Measurements from ENCODE around the gene PARP4. TPM values are rescaled to one million over a fixed set of nuclear protein-coding genes. Genes with fewer than 3 reads are reported as not detected.

The PARP4 gene
- total and polyA plus RNA-seq, 8 donors: 46.8 to 76.8 (median 54.2) TPM

- H3K4me3 ChIP-seq: peak overlapping the region; percentile 13 to 35
- no peak for ATAC-seq
These were observed 28.5 kb upstream of the PARP4 start for GRCh38 chr13:24541127-24541475.

GRCh38 chr13:24540236-24541126 lies 27.9 kb upstream of the PARP4 start:
- TF ChIP-seq CTCF (IDR thresholded peaks at IDR 0.05): no peak
- H3K27me3 ChIP-seq: peaks cover 13 to 44% of the 10 kb centered on the region in 2 donors
- no peak overlapping the region for H3K27ac ChIP-seq
- no peaks in the 10 kb centered on the region for H3K36me3 ChIP-seq
- H3K4me1 ChIP-seq: peaks cover 0 to 14% of the 10 kb centered on the region in 2 donors
- H3K4me3 ChIP-seq: no peak overlapping the region
- ATAC-seq (peak; percentile 55), DNase-seq (peak in 1 of 4 donors; percentile 73)
- intact Hi-C loops (cut with DNase I): no loop called here
- H3K9me3 ChIP-seq: no peaks in the 10 kb centered on the region

More at GRCh38 chr13:24541127-24541475, 28.5 kb upstream of the PARP4 start:
- DNase-seq: no peak
- intact Hi-C loops (cut with DNase I): no loop called here
- TF ChIP-seq CTCF (IDR thresholded peaks at IDR 0.05): no peak
- H3K27ac ChIP-seq: no peak overlapping the region
- no peaks in the 10 kb centered on the region for H3K36me3 ChIP-seq
- peaks cover 13 to 44% of the 10 kb centered on the region in 2 donors for H3K27me3 ChIP-seq
- peaks cover 0 to 14% of the 10 kb centered on the region in 2 donors for H3K4me1 ChIP-seq
- H3K9me3 ChIP-seq: no peaks in the 10 kb centered on the region

- Histone ChIP-seq H3K4me1 (peaks cover 0 to 14% of the 10 kb centered on the region in 2 donors), H3K36me3 (no peaks in the 10 kb centered on the region), H3K4me3 (no peak overlapping the region), H3K27ac (no peak overlapping the region), H3K27me3 (peaks cover 13 to 44% of the 10 kb centered on the region in 2 donors), H3K9me3 (no peaks in the 10 kb centered on the region)
- no peak for TF ChIP-seq CTCF (IDR thresholded peaks at IDR 0.05)
- intact Hi-C loops (cut with DNase I): no loop called here
- DNase-seq (peak in 1 of 4 donors; percentile 57), ATAC-seq (no peak)
These were observed 27.1 kb upstream of the PARP4 start for GRCh38 chr13:24539500-24540165.

- H3K27ac ChIP-seq: no peak overlapping the region
- no peaks in the 10 kb centered on the region for H3K4me1 ChIP-seq
- peaks cover 0 to 19% of the 10 kb centered on the region in 2 donors for H3K27me3 ChIP-seq
- intact Hi-C loops (cut with DNase I): no loop called here
- TF ChIP-seq CTCF (IDR thresholded peaks at IDR 0.05): no peak
- no peak for ATAC-seq
- no peaks in the 10 kb centered on the region for H3K36me3 ChIP-seq
- no peak for DNase-seq
- no peak overlapping the region for H3K4me3 ChIP-seq
- H3K9me3 ChIP-seq: no peaks in the 10 kb centered on the region
These were observed 16.9 kb upstream of the PARP4 start for GRCh38 chr13:24529478-24529877.

- H3K9me3 ChIP-seq: no peaks in the 10 kb centered on the region
- no peak overlapping the region for H3K27ac ChIP-seq
- H3K27me3 ChIP-seq: peaks cover 0 to 19% of the 10 kb centered on the region in 2 donors
- intact Hi-C loops (cut with DNase I): no loop called here
- TF ChIP-seq CTCF (IDR thresholded peaks at IDR 0.05): no peak
- no peak for ATAC-seq
- no peak overlapping the region for H3K4me3 ChIP-seq
- no peaks in the 10 kb centered on the region for H3K4me1 ChIP-seq
- no peaks in the 10 kb centered on the region for H3K36me3 ChIP-seq
- DNase-seq: no peak
These were observed 16.3 kb upstream of the PARP4 start for GRCh38 chr13:24528816-24529398.

Data from left lung (tissue), 10 donors.